HepG2 (cell line): Measurements from ENCODE around the gene CDKN2AIP. TPM values are rescaled to one million over a fixed set of nuclear protein-coding genes. Genes with fewer than 3 reads are reported as not detected.

Source experiments
- ARNT2 ChIP-seq: sonication (generic); formaldehyde crosslinking; IDR thresholded peaks from 2 replicates; pipeline ENCODE4 v1.8.0; 2022; ENCODE audit warnings: mild to moderate bottlenecking, low read depth, missing genetic modification reagents, moderate library complexity
- CBX2 ChIP-seq, 2 experiments: fragments of 200-600 bp in 1 of 2; sonication (generic); formaldehyde crosslinking in 1 of 2; IDR thresholded peaks; 2 replicates each; pipeline versions ENCODE4 v1.7.0 to v1.8.1; 2018 to 2022; ENCODE audit warnings: low read depth in 2 of 2, low read length in 1 of 2, mild to moderate bottlenecking in 1 of 2, missing genetic modification reagents in 1 of 2
- CHD2 ChIP-seq: IDR thresholded peaks from 2 replicates; pipeline ENCODE4 v1.6.1; 2011; ENCODE audit warnings: low read depth, low read length, improper control_type of control experiment
- JDP2 ChIP-seq: sonication (generic); formaldehyde crosslinking; IDR thresholded peaks from 2 replicates; pipeline ENCODE4 v1.8.1; 2022; ENCODE audit warnings: missing genetic modification reagents, borderline replicate concordance
- MED8 ChIP-seq: sonication (generic); formaldehyde crosslinking; IDR thresholded peaks from 2 replicates; pipeline ENCODE4 v1.8.1; 2023; ENCODE audit warnings: mild to moderate bottlenecking, missing genetic modification reagents; ENCODE audit not compliant: insufficient replicate concordance
- MEIS2 ChIP-seq: sonication (generic); formaldehyde crosslinking; IDR thresholded peaks from 2 replicates; pipeline ENCODE4 v1.9.0; 2021; ENCODE audit warnings: mild to moderate bottlenecking, missing genetic modification reagents
- MLLT10 ChIP-seq: sonication (generic); formaldehyde crosslinking; IDR thresholded peaks from 2 replicates; pipeline ENCODE4 v1.4.0; 2020; ENCODE audit warnings: missing genetic modification reagents
- NFE2 ChIP-seq: sonication (generic); formaldehyde crosslinking; IDR thresholded peaks from 2 replicates; pipeline ENCODE4 v1.4.0; 2020; ENCODE audit warnings: missing genetic modification reagents
- NR2F6 ChIP-seq, 2 experiments: IDR thresholded peaks; 2 replicates each; pipeline ENCODE4 v1.6.1; 2016; ENCODE audit warnings: antibody characterized with exemption in 1 of 2, mild to moderate bottlenecking in 1 of 2
- PHF20 ChIP-seq: sonication (generic); formaldehyde crosslinking; IDR thresholded peaks from 2 replicates; pipeline ENCODE4 v1.5.0; 2020; ENCODE audit warnings: mild to moderate bottlenecking, missing genetic modification reagents
- SETDB1 ChIP-seq: sonication (generic); formaldehyde crosslinking; IDR thresholded peaks from 2 replicates; pipeline ENCODE4 v1.5.1; 2020; ENCODE audit warnings: missing genetic modification reagents, mild to moderate bottlenecking, borderline replicate concordance
- SNRNP70 ChIP-seq: fragments of 200-400 bp; formaldehyde crosslinking; IDR thresholded peaks from 2 replicates; pipeline ENCODE4 v1.6.1; 2017; ENCODE audit warnings: mild to moderate bottlenecking, low read depth, low read length, moderate library complexity
- XRCC5 ChIP-seq: fragments of 200-400 bp; formaldehyde crosslinking; optimal IDR thresholded peaks from 2 replicates; pipeline ENCODE3; 2017; ENCODE audit warnings: mild to moderate bottlenecking, low read length
- ZNF12 ChIP-seq: sonication (generic); formaldehyde crosslinking; IDR thresholded peaks from 2 replicates; pipeline ENCODE4 v1.5.0; 2020; ENCODE audit warnings: missing genetic modification reagents
- ZNF367 ChIP-seq: sonication (generic); formaldehyde crosslinking; IDR thresholded peaks from 2 replicates; pipeline ENCODE4 v1.4.0; 2020; ENCODE audit warnings: missing genetic modification reagents, borderline replicate concordance
- ZNF552 ChIP-seq: sonication (generic); formaldehyde crosslinking; IDR thresholded peaks from 2 replicates; pipeline ENCODE4 v1.9.0; 2022; ENCODE audit warnings: missing genetic modification reagents, mild to moderate bottlenecking, borderline replicate concordance
- ZNF792 ChIP-seq: IDR thresholded peaks from 2 replicates; pipeline ENCODE4 v1.6.1; 2016
- ZNF891 ChIP-seq: sonication (generic); formaldehyde crosslinking; IDR thresholded peaks from 2 replicates; pipeline ENCODE4 v1.5.0; 2020; ENCODE audit warnings: mild to moderate bottlenecking, missing genetic modification reagents
- polyA plus RNA-seq, 8 experiments: library from polyadenylated mRNA; depleted of rRNA in 3 of 8; stranded (reverse) in 7 of 8; unstranded in 1 of 8; fragments of >200 nt; fragmentation: Illumina TruSeq in 4 of 8; extraction: Trizol in 4 of 8; gene quantifications; 2 replicates each; pipeline versions ENCODE4 v1.2.1 to v1.2.3, GENCODE V29; 2011 to 2016; ENCODE audit warnings: low read depth in 4 of 8, missing spikeins in 1 of 8, mixed read lengths in 1 of 8; ENCODE audit not compliant: insufficient read depth in 1 of 8
- total RNA-seq, 5 experiments: library from RNA; depleted of rRNA; stranded (reverse); fragments of >200 nt; fragmentation: Illumina TruSeq; extraction: Trizol; gene quantifications; 2 replicates each; pipeline ENCODE4 v1.2.3, GENCODE V29; 2016; ENCODE audit warnings: low read depth in 1 of 5
- TF ChIP-seq, protein P1 (sequence below): sonication (generic); formaldehyde crosslinking; IDR thresholded peaks from 2 replicates; pipeline ENCODE4 v1.4.0; 2020; ENCODE audit warnings: missing genetic modification reagents
- TF ChIP-seq, protein P2 (sequence below): sonication (generic); formaldehyde crosslinking; IDR thresholded peaks from 2 replicates; pipeline ENCODE4 v1.4.0; 2020; ENCODE audit warnings: missing genetic modification reagents, mild to moderate bottlenecking, borderline replicate concordance
- TF ChIP-seq, protein P3 (sequence below): sonication (generic); formaldehyde crosslinking; IDR thresholded peaks from 2 replicates; pipeline ENCODE4 v1.9.0; 2022; ENCODE audit warnings: missing genetic modification reagents, mild to moderate bottlenecking, borderline replicate concordance
- TF ChIP-seq, protein P4 (sequence below): sonication (generic); formaldehyde crosslinking; IDR thresholded peaks from 2 replicates; pipeline ENCODE4 v1.4.0; 2020; ENCODE audit warnings: missing genetic modification reagents

Gene CDKN2AIP
- total and polyA plus RNA-seq, 2 of the 13 experiments (the other 11 are each of a cell fraction or from before 2014, with no cell fraction given) = 17.0 to 18.7 TPM

DNA sequence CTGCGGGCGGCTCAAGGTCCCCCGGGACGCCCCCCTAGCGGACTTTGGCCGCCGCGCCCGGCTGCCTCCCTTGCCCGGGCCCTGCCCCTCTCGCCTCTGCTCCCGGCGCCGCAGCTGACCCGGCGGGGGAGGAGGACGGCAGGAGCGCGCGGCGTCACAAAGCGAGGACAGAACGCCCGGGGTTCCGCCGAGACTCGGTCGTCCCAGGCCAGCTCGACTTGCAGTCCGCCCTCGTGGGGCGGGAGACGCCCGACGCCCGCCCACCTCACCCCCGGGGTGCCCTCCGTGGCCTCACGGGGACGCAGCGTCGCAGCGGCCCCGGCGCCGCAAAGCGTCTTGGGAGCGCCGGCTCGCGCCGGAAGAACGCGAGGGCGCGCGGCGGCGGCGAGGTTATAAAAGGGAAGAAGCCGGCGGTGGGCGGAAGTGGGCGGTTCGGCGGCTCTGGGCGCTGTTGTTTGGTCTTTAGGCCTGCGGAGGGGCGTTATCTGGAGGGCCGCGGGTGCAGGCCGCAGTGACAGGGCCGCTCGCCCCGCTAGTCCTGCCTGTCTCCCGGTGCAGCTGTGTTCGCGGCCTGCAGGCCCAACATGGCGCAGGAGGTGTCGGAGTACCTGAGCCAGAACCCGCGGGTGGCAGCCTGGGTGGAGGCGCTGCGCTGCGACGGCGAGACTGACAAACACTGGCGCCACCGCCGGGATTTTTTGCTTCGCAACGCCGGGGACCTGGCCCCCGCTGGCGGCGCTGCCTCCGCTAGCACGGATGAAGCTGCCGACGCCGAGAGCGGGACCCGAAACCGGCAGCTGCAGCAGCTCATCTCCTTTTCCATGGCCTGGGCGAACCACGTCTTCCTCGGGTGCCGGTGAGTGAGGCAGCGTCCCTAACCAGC lies at the start of gene CDKN2AIP (continued):
- TF ChIP-seq ARNT2 (CRISPR knock-in tag) = peak; percentile 64; the same call in 1 of the 2 replicates
- no peak; the same call in 1 of the 2 replicates for TF ChIP-seq ZNF12
- no peak for TF ChIP-seq SETDB1 (CRISPR knock-in tag)
- 0 out of 2 replicates have a peak, but pooled peaks have one; percentile 2 for TF ChIP-seq ZNF792 (CRISPR knock-in tag)
- TF ChIP-seq CBX2 (IDR thresholded peaks at IDR 0.05; ENCODE audit: low read depth, low read length) = no peak
- TF ChIP-seq CBX2 (CRISPR knock-in tag; IDR thresholded peaks at IDR 0.05; ENCODE audit: low read depth) = no peak
- no peak for TF ChIP-seq JDP2 (CRISPR knock-in tag)
- TF ChIP-seq SNRNP70 = no peak
- TF ChIP-seq, protein P1, sequence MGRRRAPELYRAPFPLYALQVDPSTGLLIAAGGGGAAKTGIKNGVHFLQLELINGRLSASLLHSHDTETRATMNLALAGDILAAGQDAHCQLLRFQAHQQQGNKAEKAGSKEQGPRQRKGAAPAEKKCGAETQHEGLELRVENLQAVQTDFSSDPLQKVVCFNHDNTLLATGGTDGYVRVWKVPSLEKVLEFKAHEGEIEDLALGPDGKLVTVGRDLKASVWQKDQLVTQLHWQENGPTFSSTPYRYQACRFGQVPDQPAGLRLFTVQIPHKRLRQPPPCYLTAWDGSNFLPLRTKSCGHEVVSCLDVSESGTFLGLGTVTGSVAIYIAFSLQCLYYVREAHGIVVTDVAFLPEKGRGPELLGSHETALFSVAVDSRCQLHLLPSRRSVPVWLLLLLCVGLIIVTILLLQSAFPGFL = no peak
- peak; percentile 77 for TF ChIP-seq MEIS2 (CRISPR knock-in tag)
- no peak for TF ChIP-seq ZNF552
- TF ChIP-seq, protein P2, sequence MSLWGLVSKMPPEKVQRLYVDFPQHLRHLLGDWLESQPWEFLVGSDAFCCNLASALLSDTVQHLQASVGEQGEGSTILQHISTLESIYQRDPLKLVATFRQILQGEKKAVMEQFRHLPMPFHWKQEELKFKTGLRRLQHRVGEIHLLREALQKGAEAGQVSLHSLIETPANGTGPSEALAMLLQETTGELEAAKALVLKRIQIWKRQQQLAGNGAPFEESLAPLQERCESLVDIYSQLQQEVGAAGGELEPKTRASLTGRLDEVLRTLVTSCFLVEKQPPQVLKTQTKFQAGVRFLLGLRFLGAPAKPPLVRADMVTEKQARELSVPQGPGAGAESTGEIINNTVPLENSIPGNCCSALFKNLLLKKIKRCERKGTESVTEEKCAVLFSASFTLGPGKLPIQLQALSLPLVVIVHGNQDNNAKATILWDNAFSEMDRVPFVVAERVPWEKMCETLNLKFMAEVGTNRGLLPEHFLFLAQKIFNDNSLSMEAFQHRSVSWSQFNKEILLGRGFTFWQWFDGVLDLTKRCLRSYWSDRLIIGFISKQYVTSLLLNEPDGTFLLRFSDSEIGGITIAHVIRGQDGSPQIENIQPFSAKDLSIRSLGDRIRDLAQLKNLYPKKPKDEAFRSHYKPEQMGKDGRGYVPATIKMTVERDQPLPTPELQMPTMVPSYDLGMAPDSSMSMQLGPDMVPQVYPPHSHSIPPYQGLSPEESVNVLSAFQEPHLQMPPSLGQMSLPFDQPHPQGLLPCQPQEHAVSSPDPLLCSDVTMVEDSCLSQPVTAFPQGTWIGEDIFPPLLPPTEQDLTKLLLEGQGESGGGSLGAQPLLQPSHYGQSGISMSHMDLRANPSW (CRISPR knock-in tag) = peak; percentile 88; the same call in 1 of the 2 replicates
- TF ChIP-seq ZNF891 (CRISPR knock-in tag) = no peak; the same call in 1 of the 2 replicates
- peak; percentile 80 for TF ChIP-seq PHF20 (CRISPR knock-in tag)
- TF ChIP-seq CHD2 = peak; percentile 43; the same call in 1 of the 2 replicates
- no peak for TF ChIP-seq MED8 (CRISPR knock-in tag)
- TF ChIP-seq XRCC5 = no peak
- no peak for TF ChIP-seq MLLT10 (CRISPR knock-in tag)
- TF ChIP-seq, protein P3, sequence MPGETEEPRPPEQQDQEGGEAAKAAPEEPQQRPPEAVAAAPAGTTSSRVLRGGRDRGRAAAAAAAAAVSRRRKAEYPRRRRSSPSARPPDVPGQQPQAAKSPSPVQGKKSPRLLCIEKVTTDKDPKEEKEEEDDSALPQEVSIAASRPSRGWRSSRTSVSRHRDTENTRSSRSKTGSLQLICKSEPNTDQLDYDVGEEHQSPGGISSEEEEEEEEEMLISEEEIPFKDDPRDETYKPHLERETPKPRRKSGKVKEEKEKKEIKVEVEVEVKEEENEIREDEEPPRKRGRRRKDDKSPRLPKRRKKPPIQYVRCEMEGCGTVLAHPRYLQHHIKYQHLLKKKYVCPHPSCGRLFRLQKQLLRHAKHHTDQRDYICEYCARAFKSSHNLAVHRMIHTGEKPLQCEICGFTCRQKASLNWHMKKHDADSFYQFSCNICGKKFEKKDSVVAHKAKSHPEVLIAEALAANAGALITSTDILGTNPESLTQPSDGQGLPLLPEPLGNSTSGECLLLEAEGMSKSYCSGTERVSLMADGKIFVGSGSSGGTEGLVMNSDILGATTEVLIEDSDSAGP = peak; percentile 82
- no peak for TF ChIP-seq NR2F6 (IDR thresholded peaks at IDR 0.05)
- no peak; the same call in 1 of the 2 replicates for TF ChIP-seq NR2F6 (CRISPR knock-in tag; IDR thresholded peaks at IDR 0.05)
- TF ChIP-seq NFE2 (CRISPR knock-in tag) = no peak
- TF ChIP-seq, protein P4, sequence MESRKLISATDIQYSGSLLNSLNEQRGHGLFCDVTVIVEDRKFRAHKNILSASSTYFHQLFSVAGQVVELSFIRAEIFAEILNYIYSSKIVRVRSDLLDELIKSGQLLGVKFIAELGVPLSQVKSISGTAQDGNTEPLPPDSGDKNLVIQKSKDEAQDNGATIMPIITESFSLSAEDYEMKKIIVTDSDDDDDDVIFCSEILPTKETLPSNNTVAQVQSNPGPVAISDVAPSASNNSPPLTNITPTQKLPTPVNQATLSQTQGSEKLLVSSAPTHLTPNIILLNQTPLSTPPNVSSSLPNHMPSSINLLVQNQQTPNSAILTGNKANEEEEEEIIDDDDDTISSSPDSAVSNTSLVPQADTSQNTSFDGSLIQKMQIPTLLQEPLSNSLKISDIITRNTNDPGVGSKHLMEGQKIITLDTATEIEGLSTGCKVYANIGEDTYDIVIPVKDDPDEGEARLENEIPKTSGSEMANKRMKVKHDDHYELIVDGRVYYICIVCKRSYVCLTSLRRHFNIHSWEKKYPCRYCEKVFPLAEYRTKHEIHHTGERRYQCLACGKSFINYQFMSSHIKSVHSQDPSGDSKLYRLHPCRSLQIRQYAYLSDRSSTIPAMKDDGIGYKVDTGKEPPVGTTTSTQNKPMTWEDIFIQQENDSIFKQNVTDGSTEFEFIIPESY (CRISPR knock-in tag) = no peak; the same call in 1 of the 2 replicates
- no peak for TF ChIP-seq ZNF367 (CRISPR knock-in tag)
